ENCODE data around the gene FGF4.

The FGF4 gene

DNA sequence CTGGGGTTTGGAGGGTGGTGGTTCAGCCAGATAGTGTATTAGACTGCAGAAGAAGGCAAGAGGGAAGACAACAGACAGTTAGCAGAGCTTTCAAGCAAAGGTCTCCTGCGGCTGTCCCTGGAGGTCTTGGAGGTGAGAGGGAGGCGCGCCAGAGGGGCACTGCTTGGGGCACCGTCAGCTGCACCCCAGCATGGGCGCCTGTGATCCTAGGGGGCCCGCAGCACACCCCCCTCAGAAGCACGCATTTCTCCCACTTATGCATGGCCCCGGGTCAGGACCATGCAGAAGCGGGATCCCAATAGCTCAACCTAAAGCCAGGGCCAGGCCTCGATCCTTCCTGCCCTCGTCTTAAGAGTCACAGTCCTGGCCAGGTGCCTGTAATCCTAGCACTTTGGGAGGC, 26.5 kb downstream of the FGF4 start:
- peaks cover 11% of the 10 kb centered on the region for H3K27me3 ChIP-seq
- H3K27ac ChIP-seq: no peak overlapping the region
- TF ChIP-seq, protein P1, sequence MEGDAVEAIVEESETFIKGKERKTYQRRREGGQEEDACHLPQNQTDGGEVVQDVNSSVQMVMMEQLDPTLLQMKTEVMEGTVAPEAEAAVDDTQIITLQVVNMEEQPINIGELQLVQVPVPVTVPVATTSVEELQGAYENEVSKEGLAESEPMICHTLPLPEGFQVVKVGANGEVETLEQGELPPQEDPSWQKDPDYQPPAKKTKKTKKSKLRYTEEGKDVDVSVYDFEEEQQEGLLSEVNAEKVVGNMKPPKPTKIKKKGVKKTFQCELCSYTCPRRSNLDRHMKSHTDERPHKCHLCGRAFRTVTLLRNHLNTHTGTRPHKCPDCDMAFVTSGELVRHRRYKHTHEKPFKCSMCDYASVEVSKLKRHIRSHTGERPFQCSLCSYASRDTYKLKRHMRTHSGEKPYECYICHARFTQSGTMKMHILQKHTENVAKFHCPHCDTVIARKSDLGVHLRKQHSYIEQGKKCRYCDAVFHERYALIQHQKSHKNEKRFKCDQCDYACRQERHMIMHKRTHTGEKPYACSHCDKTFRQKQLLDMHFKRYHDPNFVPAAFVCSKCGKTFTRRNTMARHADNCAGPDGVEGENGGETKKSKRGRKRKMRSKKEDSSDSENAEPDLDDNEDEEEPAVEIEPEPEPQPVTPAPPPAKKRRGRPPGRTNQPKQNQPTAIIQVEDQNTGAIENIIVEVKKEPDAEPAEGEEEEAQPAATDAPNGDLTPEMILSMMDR (IDR thresholded peaks at IDR 0.05): no peak

DNA sequence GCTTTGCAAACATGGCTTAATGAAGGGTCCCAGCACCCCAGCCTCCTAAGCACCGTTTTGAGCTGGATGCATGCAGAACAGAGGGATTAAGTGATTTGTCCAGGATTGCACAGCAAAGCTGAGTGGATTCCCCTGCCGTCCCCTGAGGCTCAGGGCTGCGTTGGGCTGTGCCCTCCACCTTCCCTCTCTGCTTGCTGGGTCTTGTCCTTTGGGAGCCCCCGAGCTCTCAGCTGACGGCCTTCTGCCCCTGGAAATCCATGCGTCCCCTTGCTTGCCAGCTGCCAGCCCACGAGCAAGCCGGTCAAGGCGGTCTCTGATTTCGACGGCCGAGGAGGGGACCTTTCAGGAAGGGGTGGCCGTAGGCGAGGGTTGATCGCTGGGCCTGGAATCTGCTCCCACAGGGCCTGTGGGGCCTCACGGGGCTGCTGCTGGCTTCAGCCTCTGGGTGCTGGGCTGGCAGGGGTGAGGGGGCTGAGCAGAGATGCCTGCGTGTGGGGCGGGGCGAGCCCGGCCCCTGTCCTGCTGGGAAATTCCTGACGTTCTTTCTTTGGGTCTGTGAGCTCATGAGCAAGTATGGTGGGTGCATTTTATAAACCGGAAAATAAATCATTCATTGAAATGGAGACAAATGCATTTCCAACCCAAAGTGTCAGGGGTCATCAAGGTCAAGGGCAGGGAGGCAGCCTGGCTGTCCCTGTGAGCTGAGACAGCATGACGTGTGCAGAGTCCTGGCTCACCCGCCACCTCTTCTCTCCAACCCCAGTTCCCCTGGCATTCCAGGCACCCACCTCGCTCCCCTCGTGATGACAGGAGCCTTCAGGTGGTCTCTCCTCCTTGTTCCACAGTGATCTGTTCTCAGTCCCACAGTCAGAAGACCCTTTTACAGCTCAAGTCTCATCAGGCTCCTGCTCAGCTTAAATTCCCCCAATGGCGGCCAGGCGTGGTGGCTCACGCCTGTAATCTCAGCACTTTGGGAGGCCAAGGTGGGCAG, 28.1 kb downstream of the FGF4 start:
- Histone ChIP-seq H3K9me3 (no peaks in the 10 kb centered on the region), H3K36me3 (no peaks in the 10 kb centered on the region), H3K27ac (no peak overlapping the region), H3K27me3 (peaks cover 11% of the 10 kb centered on the region), H3K4me3 (ENCODE audit: low read depth in 1 of 2, low read length in 1 of 2) (no peak overlapping the region), H3K4me1 (ENCODE audit: control insufficient read depth in 1 of 2, insufficient read depth in 1 of 2, low read depth in 1 of 2, low read length in 1 of 2) (no peaks in the 10 kb centered on the region)
- TF ChIP-seq, protein P1 (IDR thresholded peaks at IDR 0.05): no peak

More for the DNA sequence above, 26.5 kb downstream of the FGF4 start:
- Histone ChIP-seq H3K9me3 (no peaks in the 10 kb centered on the region), H3K36me3 (no peaks in the 10 kb centered on the region), H3K4me3 (ENCODE audit: low read depth in 1 of 2, low read length in 1 of 2) (no peak overlapping the region), H3K4me1 (ENCODE audit: control insufficient read depth in 1 of 2, insufficient read depth in 1 of 2, low read depth in 1 of 2, low read length in 1 of 2) (no peaks in the 10 kb centered on the region)

DNA sequence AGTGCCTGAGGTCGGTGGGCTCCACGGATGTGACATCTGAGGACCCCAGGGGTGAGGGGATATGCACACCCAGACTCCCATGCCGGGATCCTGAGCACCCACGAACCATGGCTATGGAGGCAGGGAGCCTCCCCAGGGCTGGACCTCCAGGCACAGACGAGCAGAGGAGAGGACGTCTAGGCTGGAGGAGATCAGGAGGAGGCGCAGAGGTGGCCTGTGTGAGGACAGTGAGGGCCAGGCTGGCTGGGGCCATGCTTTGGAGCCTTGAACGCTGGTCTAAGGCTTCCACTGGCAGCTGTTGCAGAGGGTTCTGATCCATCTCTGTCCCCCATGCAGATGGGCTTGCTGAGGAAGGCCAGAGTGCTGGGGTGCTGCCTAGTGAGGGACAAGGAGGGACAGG, 29.0 kb downstream of the FGF4 start:
- Histone ChIP-seq H3K27ac (no peak overlapping the region), H3K4me3 (ENCODE audit: low read depth in 1 of 2, low read length in 1 of 2) (no peak overlapping the region), H3K36me3 (no peaks in the 10 kb centered on the region), H3K27me3 (peaks cover 14% of the 10 kb centered on the region), H3K4me1 (ENCODE audit: control insufficient read depth in 1 of 2, insufficient read depth in 1 of 2, low read depth in 1 of 2, low read length in 1 of 2) (no peaks in the 10 kb centered on the region), H3K9me3 (no peaks in the 10 kb centered on the region)
- TF ChIP-seq, protein P1 (IDR thresholded peaks at IDR 0.05): no peak

DNA sequence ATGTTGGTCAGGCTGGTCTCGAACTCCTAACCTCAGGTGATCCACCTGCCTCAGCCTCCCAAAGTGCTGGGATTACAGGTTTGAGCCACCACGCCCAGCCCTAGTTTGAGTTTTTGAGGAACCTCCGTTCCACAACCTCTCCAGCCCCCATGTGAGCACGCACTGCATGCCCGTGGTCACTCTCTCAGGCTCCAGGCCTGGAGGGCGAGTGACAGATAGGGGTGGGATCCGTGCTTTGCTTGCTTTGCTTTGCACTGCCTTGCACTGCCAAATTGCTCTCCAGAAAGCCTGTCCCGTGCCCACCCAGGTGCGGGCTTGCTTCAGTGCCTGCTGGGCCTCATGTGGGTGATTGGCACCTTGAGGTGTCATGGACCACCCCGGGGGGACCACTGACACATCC, 29.9 kb downstream of the FGF4 start:
- TF ChIP-seq, protein P1 (IDR thresholded peaks at IDR 0.05): no peak
- Histone ChIP-seq H3K27me3 (peaks cover 16% of the 10 kb centered on the region), H3K27ac (no peak overlapping the region)

DNA sequence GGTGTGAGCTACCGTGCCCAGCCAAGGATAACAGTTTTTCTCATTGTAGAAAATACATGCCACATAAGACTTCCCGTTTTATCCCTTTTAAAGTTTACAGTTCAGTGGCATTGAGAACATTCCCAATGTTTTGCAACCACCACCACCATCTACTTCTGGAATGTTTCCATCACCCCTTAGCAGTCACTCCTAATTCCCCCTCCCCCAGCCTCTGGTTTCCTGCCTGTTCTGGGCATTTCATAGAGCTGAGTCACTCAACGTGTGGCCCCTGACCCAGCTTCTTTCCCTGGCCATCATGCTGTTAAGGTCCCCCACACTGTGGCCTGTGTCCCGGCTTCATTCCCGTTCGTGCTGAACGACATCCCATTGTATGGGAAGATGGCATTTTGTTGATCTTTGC, 30.7 kb downstream of the FGF4 start:
- H3K4me1 ChIP-seq (ENCODE audit: control insufficient read depth in 1 of 2, insufficient read depth in 1 of 2, low read depth in 1 of 2, low read length in 1 of 2): no peaks in the 10 kb centered on the region
- no peaks in the 10 kb centered on the region for H3K36me3 ChIP-seq
- H3K27ac ChIP-seq: no peak overlapping the region
- H3K9me3 ChIP-seq: no peaks in the 10 kb centered on the region
- TF ChIP-seq, protein P1 (IDR thresholded peaks at IDR 0.05): no peak
- H3K4me3 ChIP-seq (ENCODE audit: low read depth in 1 of 2, low read length in 1 of 2): no peak overlapping the region
- H3K27me3 ChIP-seq: peaks cover 16% of the 10 kb centered on the region

More for the DNA sequence above, 29.9 kb downstream of the FGF4 start:
- no peaks in the 10 kb centered on the region for H3K9me3 ChIP-seq
- no peaks in the 10 kb centered on the region for H3K4me1 ChIP-seq (ENCODE audit: control insufficient read depth in 1 of 2, insufficient read depth in 1 of 2, low read depth in 1 of 2, low read length in 1 of 2)
- no peak overlapping the region for H3K4me3 ChIP-seq (ENCODE audit: low read depth in 1 of 2, low read length in 1 of 2)
- no peaks in the 10 kb centered on the region for H3K36me3 ChIP-seq
